Hepatic stellate cell (primary cell): ENCODE measurements around the gene JDP2.
A peak's percentile ranks its signal among the peaks of the same experiment; 100 is the strongest.
"Not testable (repeated sequence)": the region's sequence is repeated elsewhere in the genome, so short reads cannot be mapped to it uniquely, and the experiment has no call there.

Source experiments
- DNase-seq: peaks from one replicate; pipeline ENCODE4 v3.0.0; 2011; ENCODE audit warnings: low spot score

The JDP2 gene, protein sequence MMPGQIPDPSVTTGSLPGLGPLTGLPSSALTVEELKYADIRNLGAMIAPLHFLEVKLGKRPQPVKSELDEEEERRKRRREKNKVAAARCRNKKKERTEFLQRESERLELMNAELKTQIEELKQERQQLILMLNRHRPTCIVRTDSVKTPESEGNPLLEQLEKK

GRCh38 chr14:75427482-75428229, at the start of gene JDP2:
TSS of gene JDP2 (plus strand) at chr14:75428022. CDS start at chr14:75437921, 9,899 bp downstream.
- DNase-seq: peak; percentile 87

GRCh38 chr14:75379246-75379929, 48.4 kb upstream of the JDP2 start:
- DNase-seq: no peak

GRCh38 chr14:75379930-75380270, 47.9 kb upstream of the JDP2 start:
- DNase-seq: no peak

DNA sequence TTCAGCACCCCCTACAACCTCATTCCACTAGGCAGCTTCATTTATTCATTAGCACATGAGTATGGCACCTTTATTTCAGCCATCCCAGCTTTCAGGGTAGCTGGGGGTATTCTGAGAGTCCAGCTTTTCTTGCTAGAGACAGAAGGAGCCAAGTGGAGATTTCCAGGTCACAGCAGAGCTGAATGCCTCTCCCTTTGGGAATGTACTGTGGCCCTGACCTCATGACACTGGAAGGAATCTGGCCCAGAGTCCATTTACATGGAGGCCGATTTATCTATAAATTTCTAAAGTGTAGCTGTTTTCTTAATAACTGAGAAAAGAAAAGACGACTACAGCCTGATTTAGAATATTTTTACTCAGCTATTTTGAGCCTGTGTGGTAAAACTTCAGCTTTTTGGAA, 47.2 kb upstream of the JDP2 start:
- no peak for DNase-seq

GRCh38 chr14:75381642-75382041, 46.2 kb upstream of the JDP2 start:
- no peak for DNase-seq

GRCh38 chr14:75383219-75383618, 44.6 kb upstream of the JDP2 start:
- DNase-seq: not testable (repeated sequence)

GRCh38 chr14:75383721-75384120, 44.1 kb upstream of the JDP2 start:
- no peak for DNase-seq

GRCh38 chr14:75389679-75390078, 38.1 kb upstream of the JDP2 start:
- DNase-seq: no peak

DNA sequence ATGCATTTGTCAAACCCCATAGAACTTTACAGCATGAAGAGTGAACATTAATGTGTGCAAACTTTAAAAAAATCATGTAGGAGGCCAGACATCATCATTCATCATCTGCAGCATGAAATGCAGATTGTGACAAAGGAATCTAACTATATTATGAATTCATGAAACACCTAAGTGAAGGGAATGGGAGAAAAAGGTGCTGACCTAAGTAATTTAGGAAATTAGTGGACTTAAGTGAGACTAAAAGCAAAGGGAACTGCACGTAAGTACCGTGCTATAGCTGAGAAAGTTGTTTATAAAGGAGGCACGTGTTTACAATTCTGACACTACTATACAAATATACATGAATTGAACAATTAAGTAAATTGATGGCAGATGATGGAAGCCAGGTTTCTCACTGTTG, 37.6 kb upstream of the JDP2 start:
- DNase-seq: no peak

GRCh38 chr14:75391953-75392352, 35.9 kb upstream of the JDP2 start:
- no peak for DNase-seq

DNA sequence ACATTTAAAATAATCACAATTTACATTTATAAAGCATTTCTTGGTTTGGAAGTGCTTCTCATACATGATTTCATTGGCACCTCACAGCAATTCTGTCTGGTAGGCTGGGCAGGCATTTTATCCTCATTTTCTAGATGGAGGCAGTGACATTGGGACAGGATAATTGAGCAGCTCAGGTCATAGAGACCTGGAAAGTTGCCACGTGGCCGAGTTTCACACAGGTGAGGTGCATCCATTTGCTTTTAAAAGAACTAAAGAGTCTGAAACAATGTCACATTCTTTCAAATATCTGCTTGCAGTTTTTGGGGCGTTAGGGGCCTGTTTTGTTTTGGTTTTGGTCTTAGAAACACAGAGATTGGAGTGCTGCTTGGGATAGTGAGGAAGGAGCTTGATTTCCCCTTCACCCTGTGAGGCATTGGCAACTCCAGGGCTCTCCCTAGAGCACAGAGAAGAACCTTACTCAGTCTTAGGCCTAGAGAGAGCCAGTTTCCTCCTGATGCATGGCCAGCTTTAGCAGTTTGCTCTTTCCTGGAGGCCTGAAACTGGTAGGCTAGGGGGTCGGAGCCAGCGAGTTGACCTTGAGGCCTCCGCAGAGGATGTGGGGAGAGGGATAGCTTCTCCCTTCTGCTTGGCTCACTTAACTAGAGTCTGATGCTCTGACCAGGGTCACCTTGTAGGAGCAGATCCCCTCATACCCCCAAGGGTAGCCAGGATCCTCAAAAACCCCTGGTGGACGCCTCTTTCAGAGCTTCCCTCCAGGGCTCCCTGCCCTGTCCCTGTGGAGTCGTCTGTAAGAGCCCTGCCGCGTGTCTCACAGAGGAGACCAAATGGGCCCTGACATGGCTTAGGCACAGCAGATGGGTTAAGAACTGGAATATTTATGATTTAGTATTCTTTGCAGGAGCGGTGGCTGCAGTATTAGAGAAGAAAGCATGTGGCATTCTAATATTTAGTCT, 34.9 kb upstream of the JDP2 start:
- no peak for DNase-seq

DNA sequence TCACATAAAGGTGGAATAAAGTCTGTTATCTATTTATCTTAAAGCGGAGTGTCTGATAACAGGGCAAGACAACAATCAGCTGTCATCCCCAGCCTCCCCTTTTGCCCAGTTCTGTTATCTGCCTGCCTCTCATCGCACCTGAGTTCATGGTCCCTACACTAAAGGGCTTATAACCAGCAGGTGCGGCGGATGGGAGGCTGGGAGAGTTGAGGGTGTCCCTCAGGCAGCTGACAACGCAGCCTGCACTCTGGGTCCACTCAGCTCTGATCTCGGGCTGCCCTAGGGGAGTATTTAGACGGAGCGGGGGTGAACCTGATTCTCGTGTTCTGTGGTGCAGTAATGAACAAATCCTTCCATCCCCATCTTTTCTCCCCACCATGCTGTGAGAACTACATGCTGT, 34.0 kb upstream of the JDP2 start:
- DNase-seq: no peak

GRCh38 chr14:75395862-75396261, 32.0 kb upstream of the JDP2 start:
- no peak for DNase-seq

GRCh38 chr14:75399321-75399720, 28.5 kb upstream of the JDP2 start:
- no peak for DNase-seq

DNA sequence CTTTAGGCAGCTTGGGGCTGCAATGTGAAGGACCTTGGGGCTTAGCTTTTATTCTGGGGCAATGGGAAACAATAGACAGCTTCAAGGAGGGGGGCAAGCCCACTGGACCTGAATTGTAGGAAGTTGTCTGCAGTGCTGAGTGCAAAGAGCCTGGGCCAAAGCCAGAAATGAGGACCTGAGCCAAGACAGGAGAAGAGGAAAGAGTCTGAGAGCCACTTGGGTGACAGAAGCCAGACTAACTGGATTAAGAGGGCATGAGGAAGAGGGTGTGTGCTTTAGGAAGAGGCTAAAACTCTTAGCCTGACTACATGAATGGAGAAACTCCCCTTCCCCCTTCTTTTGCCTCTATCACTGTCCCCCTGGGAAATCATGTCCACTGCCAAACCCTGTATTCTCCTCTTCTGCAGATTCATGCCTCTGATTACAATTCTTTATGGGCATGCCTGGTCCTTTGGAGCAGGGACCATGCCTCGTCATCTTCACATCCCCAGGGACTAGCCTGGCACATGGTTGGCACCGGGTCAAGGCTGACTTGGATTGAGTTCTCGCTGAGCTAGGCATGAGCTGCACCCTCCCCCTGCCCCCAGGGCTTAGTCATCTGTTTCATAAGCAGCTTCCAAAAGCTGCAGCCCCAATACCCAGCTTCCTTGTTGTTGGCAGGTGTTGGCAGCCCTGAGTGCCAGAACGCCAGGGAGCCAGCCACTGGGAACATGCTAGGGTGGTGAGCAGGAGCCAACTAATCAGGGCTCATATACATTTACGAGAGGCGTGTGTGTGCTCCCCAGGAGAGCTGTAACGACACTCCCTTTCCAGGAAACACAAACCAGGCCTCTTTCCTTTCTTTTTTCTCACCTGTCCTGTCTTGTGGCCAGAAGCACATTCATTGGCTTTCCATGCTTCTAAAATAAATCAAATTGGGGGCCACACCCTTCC, 27.7 kb upstream of the JDP2 start:
- DNase-seq: no peak

DNA sequence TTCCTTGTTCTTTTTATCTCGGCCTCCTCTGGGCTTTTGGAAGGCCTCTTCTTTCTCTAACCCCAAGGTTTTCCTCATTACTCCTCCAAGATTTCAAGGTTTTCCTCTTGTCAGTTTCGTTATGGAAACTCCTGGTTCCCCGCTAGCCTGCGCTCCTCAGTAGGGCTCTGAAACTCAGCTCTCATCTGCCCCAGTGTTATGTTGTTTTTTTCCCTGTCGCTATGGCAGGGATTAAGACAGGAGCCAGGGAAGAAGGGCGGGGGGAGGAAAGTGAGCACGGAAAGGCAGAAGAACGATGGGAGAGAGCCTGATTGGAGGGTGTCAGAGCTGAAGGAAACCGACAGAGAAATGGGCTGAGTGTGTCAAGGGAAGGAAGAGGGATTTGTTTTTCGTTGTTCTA, 26.5 kb upstream of the JDP2 start:
- peak; percentile 53 for DNase-seq

DNA sequence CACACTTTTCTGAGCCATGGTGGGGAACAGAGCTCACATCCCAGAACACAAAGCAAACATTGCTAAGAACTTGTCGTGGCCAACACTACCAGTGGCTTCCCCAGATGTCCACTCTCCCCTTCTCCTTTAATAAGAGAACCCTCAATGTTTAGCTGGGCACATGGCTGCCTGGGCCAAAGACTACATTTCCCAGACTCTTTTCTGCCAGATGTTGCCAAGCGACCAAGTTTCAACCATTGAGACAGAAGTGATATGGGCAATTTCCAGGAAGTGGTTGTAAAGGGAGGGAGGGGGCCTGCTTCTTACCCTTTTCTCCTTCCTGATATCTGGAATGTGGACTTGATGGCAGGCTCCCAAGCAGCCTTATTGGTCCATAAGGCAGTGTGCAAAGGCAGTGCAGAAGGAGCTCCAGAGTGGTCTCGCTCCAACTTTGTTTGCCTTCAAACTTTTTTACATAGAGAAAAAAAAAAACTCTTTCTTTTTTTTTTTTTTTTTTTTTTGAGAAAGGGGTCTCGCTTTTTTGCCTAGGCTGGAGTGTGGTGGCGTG, 24.9 kb upstream of the JDP2 start:
- no peak for DNase-seq

DNA sequence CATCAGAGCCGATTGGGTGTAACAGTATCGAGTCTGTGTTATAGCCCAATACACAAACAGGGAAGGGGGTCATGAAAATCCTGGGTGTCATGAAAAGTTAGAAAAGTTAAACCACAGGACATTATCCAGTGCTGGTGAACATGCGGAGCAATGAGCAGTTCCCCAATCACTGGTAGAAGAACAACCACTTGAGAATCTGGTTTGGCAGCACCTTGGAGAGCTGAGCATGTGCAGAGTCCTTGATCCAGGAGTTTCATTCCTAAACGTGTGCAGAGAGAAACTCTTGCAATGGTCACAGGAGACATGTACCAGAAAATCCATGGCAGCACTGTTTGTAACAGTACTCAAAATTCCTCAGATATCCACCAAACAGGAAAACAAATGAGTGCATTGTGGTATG, 23.0 kb upstream of the JDP2 start:
- DNase-seq: no peak

- DNase-seq: no peak
Measured at GRCh38 chr14:75406102-75406501, 21.7 kb upstream of the JDP2 start.

DNA sequence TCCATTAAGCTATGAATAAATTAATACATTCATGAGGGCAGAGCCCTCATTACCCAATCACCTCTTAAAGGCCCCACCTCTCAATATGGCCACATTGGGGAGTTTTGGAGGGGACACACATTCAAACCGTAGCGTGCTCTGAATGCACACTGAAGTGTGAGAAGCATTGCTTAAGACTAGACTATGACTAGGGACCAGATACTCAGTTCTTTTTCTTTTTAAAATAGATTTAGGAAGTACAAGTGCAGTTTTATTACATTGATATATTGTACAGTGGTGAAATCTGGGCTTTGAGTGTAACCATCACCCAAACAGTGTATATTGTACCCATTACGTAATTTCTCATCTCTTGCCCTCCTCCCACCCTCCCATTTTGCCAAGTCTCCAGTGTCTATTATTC, 21.0 kb upstream of the JDP2 start:
- no peak for DNase-seq
